HG03442 (cell line): ENCODE measurements around the gene UBE3A.

Experiments
- ATAC-seq: cut with Tn5 transposase; IDR thresholded peaks from one replicate; pipeline ENCODE4 v1.9.1; 2021; ENCODE audit warnings: mild to moderate bottlenecking, moderate library complexity; ENCODE audit not compliant: unreplicated experiment

The UBE3A gene

GRCh38 chr15:25335279-25335678, 103.5 kb downstream of the UBE3A start:
- ATAC-seq: no peak

- no peak for ATAC-seq
These were observed 105.8 kb downstream of the UBE3A start for GRCh38 chr15:25333049-25333448.

GRCh38 chr15:25332306-25332705, 106.5 kb downstream of the UBE3A start:
- ATAC-seq: no peak

GRCh38 chr15:25331860-25332259, 107.0 kb downstream of the UBE3A start:
- no peak for ATAC-seq

GRCh38 chr15:25331404-25331803, 107.4 kb downstream of the UBE3A start:
- no peak for ATAC-seq

- ATAC-seq: no peak
These were observed 109.1 kb downstream of the UBE3A start for GRCh38 chr15:25329696-25330095.

GRCh38 chr15:25327686-25328085, 111.1 kb downstream of the UBE3A start:
- no peak for ATAC-seq

GRCh38 chr15:25325187-25325586, 113.6 kb downstream of the UBE3A start:
- no peak for ATAC-seq

GRCh38 chr15:25323420-25323819, 115.4 kb downstream of the UBE3A start:
- ATAC-seq: no peak

GRCh38 chr15:25287823-25288222, 151.0 kb downstream of the UBE3A start:
- no peak for ATAC-seq
